ENCODE results near the gene STPG3.

DNA sequence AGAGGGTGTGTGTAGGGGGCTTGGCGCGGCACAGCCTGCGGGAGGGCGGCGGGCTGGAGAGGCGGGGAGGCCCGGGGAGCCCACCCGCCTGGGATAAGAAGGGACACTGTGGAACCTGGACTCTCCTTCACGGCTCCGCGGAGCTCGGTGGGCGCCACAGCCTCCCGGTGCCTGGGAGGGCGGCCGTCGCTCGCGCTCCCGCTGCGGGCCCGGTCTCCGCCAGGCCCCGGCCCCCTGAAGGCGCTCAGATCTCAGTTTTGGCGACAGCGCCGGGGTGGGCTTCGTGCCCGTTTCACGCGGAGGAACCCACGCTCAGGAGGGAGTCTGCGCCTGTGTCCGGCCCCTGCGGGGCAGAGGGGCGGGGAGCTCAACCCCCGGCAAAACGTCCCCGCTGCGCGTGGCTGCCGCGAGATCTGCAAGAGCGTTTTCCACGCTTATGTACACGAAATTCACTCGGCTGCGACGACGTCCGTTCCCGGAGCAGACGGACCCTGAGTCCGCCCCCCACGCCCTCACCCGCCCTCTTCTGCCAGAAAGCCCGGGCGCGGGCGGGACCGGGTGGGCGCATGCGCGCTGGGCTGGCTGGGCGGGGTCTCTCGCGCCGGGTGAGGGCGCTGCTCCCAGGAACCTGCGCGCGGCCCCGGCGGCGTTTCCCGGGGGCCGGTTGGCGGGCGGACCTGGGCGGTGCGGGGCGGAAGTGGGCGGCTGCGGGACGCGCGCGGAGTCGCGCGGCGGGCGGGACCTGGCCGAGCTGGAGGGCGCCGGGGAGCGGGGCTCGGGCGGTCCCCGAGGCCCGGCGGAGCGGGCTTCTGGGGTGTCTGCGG, 3.8 kb downstream of the STPG3 start, which contains the start of gene NELFB:
- peak in 1 of 3 experiments; percentile 40 for TF ChIP-seq CTCF (IDR thresholded peaks at IDR 0.05)
- peak; percentile 12 for TF ChIP-seq POLR2A (IDR thresholded peaks at IDR 0.05; ENCODE audit: low read depth)
